B cell (primary cell): Measurements from ENCODE around the gene BRI3. TPM values are rescaled to one million over a fixed set of nuclear protein-coding genes. Genes with fewer than 3 reads are reported as not detected.

Experiments used
- ATAC-seq: fragments of 200-7000 bp; cut with Tn5 transposase; one replicate; pipeline ENCODE4 v1.10.0; 2021; ENCODE audit warnings: low read depth, mild to moderate bottlenecking, moderate number of reproducible peaks, moderate library complexity
- CTCF ChIA-PET: fragments of 350-600 bp; sonication (Branson Sonifier 250); formaldehyde crosslinking; loops from one replicate; lab custom pipeline; 2021; ENCODE audit warnings: antibody characterized with exemption, inconsistent platforms; lab: Charles Lee
- POLR2A ChIA-PET: fragments of 350-600 bp; sonication (Branson Sonifier 250); formaldehyde crosslinking; loops from one replicate; lab custom pipeline; 2021; ENCODE audit warnings: antibody characterized with exemption; lab: Charles Lee
- DNase-seq: peaks from one replicate; pipeline ENCODE4 v3.0.0; 2013
- H2AFZ ChIP-seq: 2 replicates; pipeline ENCODE4 v1.6.1; 2012; ENCODE audit warnings: mild to moderate bottlenecking, low read depth, low read length; ENCODE audit not compliant: insufficient read depth, poor library complexity, severe bottlenecking
- H3K27ac ChIP-seq, 2 donors: 1 replicate in 1 of 2; 2 replicates in 1 of 2; pipeline ENCODE4 v1.5.1; 2012 to 2013; ENCODE audit warnings: low read length in 2 of 2, mild to moderate bottlenecking in 2 of 2, moderate library complexity in 1 of 2
- H3K27me3 ChIP-seq, 4 experiments: fragments of 200-600 bp in 1 of 4; sonication (generic) in 1 of 4; replicated peaks in 1 of 4; 1 replicate in 2 of 4; 2 replicates in 2 of 4; pipeline versions ENCODE4 v1.6.1 to v1.7.0; 2013 to 2016; ENCODE audit warnings: low read length in 3 of 4, mild to moderate bottlenecking in 2 of 4, mixed read lengths in 1 of 4, moderate library complexity in 1 of 4; ENCODE audit not compliant: insufficient read depth in 4 of 4, control insufficient read depth in 3 of 4; ENCODE audit errors: control extremely low read depth in 1 of 4
- H3K36me3 ChIP-seq, 2 experiments: replicated peaks in 1 of 2; 1 replicate in 1 of 2; 2 replicates in 1 of 2; pipeline versions ENCODE4 v1.6.1 to v1.7.1; 2013; ENCODE audit warnings: low read length in 1 of 2; ENCODE audit not compliant: insufficient read depth in 2 of 2, control insufficient read depth in 1 of 2; ENCODE audit errors: control extremely low read depth in 1 of 2, extremely low read depth in 1 of 2
- H3K4me1 ChIP-seq, 2 donors: fragments of 200-600 bp in 1 of 2; sonication (generic) in 1 of 2; 1 replicate in 1 of 2; 2 replicates in 1 of 2; pipeline versions ENCODE4 v1.5.1 to v1.6.1; 2013 to 2017; ENCODE audit warnings: low read length in 2 of 2; ENCODE audit not compliant: control insufficient read depth in 2 of 2, insufficient read depth in 2 of 2
- H3K4me2 ChIP-seq: replicated peaks from 2 replicates; pipeline ENCODE3; 2012; ENCODE audit warnings: mild to moderate bottlenecking, low read depth, low read length; ENCODE audit not compliant: poor library complexity, severe bottlenecking
- H3K4me3 ChIP-seq, 5 experiments: fragments of 200-600 bp in 1 of 5; sonication (generic) in 1 of 5; 1 replicate in 3 of 5; 2 replicates in 2 of 5; pipeline versions ENCODE4 v1.5.1 to v1.7.0; 2011 to 2016; ENCODE audit warnings: low read length in 4 of 5, mild to moderate bottlenecking in 4 of 5, low read depth in 2 of 5, control low read depth in 1 of 5, moderate library complexity in 1 of 5; ENCODE audit not compliant: insufficient read depth in 1 of 5; ENCODE audit errors: control extremely low read depth in 1 of 5, extremely low read depth in 1 of 5
- H3K79me2 ChIP-seq: fragments of 200-600 bp; sonication (generic); one replicate; pipeline ENCODE4 v1.6.0; 2016; ENCODE audit warnings: low read length; ENCODE audit not compliant: control insufficient read depth, insufficient read depth
- H3K9ac ChIP-seq: fragments of 200-600 bp; sonication (generic); 2 replicates; pipeline ENCODE4 v1.6.1; 2017; ENCODE audit warnings: mild to moderate bottlenecking, low read length, moderate library complexity
- H3K9me3 ChIP-seq, 3 donors: one replicate each; pipeline versions ENCODE4 v1.6.1 to v1.7.1; 2013; ENCODE audit warnings: low read length in 2 of 3; ENCODE audit not compliant: control insufficient read depth in 2 of 3, insufficient read depth in 1 of 3; ENCODE audit errors: control extremely low read depth in 1 of 3
- H4K20me1 ChIP-seq: 2 replicates; pipeline ENCODE4 v1.6.0; 2012; ENCODE audit warnings: mild to moderate bottlenecking, low read length; ENCODE audit not compliant: insufficient read depth, control insufficient read depth, poor library complexity, severe bottlenecking
- H3K27ac Mint-ChIP-seq: one replicate; pipeline ENCODE4 v1.8.0; 2021; ENCODE audit warnings: mixed read lengths
- H3K27me3 Mint-ChIP-seq: one replicate; pipeline ENCODE4 v1.8.0; 2021; ENCODE audit warnings: mixed read lengths
- H3K4me1 Mint-ChIP-seq: one replicate; pipeline ENCODE4 v1.8.0; 2021; ENCODE audit warnings: mixed read lengths
- H3K4me3 Mint-ChIP-seq: one replicate; pipeline ENCODE4 v1.8.0; 2021; ENCODE audit warnings: mixed read lengths
- H3K9me3 Mint-ChIP-seq: one replicate; pipeline ENCODE4 v1.8.0; 2022; ENCODE audit warnings: mixed read lengths; ENCODE audit not compliant: insufficient read depth
- CTCF ChIP-seq: fragments of 200-600 bp; IDR thresholded peaks from one replicate; pipeline ENCODE4 v1.8.0; 2022; ENCODE audit warnings: antibody characterized with exemption, mild to moderate bottlenecking
- EZH2 ChIP-seq: IDR thresholded peaks from 2 replicates; pipeline ENCODE4 v1.6.1; 2012; ENCODE audit warnings: borderline replicate concordance, low read depth, mild to moderate bottlenecking, moderate library complexity, low read length; ENCODE audit not compliant: insufficient read depth, poor library complexity, severe bottlenecking
- WGBS: methylation state at CpG from one replicate; pipeline ENCODE4 v1.1.5; 2013; ENCODE audit warnings: missing lambda C conversion rate; ENCODE audit not compliant: insufficient coverage; 5-methylcytosine and 5-hydroxymethylcytosine counted together
- intact Hi-C: fragments of 100-400 bp; cut with micrococcal nuclease; formaldehyde crosslinking; loops from one replicate; pipeline ENCODE4 v1.10.0; 2022
- polyA plus RNA-seq: library from polyadenylated mRNA; depleted of rRNA; stranded (reverse); fragments of >200 nt; gene quantifications from 2 replicates; pipeline ENCODE4 v1.2.3, GENCODE V29; 2012
- total RNA-seq, 2 donors: library from RNA; stranded (reverse); fragments of 120-200 nt in 1 of 2; gene quantifications; 1 replicate in 1 of 2; 2 replicates in 1 of 2; pipeline versions ENCODE4 v1.2.3 to v1.2.4, GENCODE V29; 2013 to 2022

The BRI3 gene
- total and polyA plus RNA-seq, 2 donors (not counting 1 experiment from before 2014, with no cell fraction given) = 21.6 to 86.7 TPM

GRCh38 chr7:98294326-98294725 lies 12.8 kb downstream of the BRI3 start:
- H3K27me3 ChIP-seq = no peaks in the 10 kb centered on the region
- Mint-ChIP-seq H3K4me3 (no peak overlapping the region), H3K27ac (no peak overlapping the region), H3K27me3 (no peaks in the 10 kb centered on the region), H3K4me1 (no peaks in the 10 kb centered on the region), H3K9me3 (no peaks in the 10 kb centered on the region)
- POLR2A ChIA-PET = interaction anchor here (0.6 kb wide), 1 partner anchor 454 kb away, joined by 3 read pairs; no protein-coding TSS in a partner anchor
- no peak overlapping the region for H3K4me3 ChIP-seq
- H3K79me2 ChIP-seq = no peaks in the 10 kb centered on the region
- WGBS = 90% methylated on average over 15 of the region's 15 CpGs
- no peak overlapping the region for H3K27ac ChIP-seq
- no peak for ATAC-seq
- peaks cover 1 to 10% of the 10 kb centered on the region in 2 experiments for H3K36me3 ChIP-seq
- no peak overlapping the region for H3K9ac ChIP-seq
- CTCF ChIA-PET = interaction anchor here (0.8 to 2.8 kb wide), 8 partner anchors 12 to 452 kb away, joined by 3 to 23 read pairs (median 4); partner anchors contain the start of gene BAIAP2L1
- intact Hi-C loops = no loop called here
- peaks cover 11% of the 10 kb centered on the region for H4K20me1 ChIP-seq
- TF ChIP-seq EZH2 (no peak), CTCF (no peak)
- no peak for DNase-seq
- H3K4me2 ChIP-seq = no peak overlapping the region
- no peaks in the 10 kb centered on the region for H3K9me3 ChIP-seq
- no peak overlapping the region for H2AFZ ChIP-seq
- peaks cover 0 to 3% of the 10 kb centered on the region in 2 donors for H3K4me1 ChIP-seq

- TF ChIP-seq EZH2 (no peak), CTCF (peak; percentile 76)
- Histone ChIP-seq H3K4me1 (peaks cover 0 to 3% of the 10 kb centered on the region in 2 donors), H3K27me3 (no peaks in the 10 kb centered on the region), H4K20me1 (peaks cover 7% of the 10 kb centered on the region), H3K4me3 (no peak overlapping the region), H3K79me2 (no peaks in the 10 kb centered on the region), H3K36me3 (peaks cover 1 to 10% of the 10 kb centered on the region in 2 experiments), H2AFZ (no peak overlapping the region), H3K9ac (no peak overlapping the region), H3K4me2 (no peak overlapping the region), H3K27ac (no peak overlapping the region), H3K9me3 (no peaks in the 10 kb centered on the region)
- Mint-ChIP-seq H3K9me3 (no peaks in the 10 kb centered on the region), H3K27ac (no peak overlapping the region), H3K4me1 (no peaks in the 10 kb centered on the region), H3K27me3 (no peaks in the 10 kb centered on the region), H3K4me3 (no peak overlapping the region)
- ChIA-PET POLR2A (interaction anchor here (0.6 kb wide), 1 partner anchor 454 kb away, joined by 3 read pairs; no protein-coding TSS in a partner anchor), CTCF (interaction anchor here (0.8 to 2.8 kb wide), 9 partner anchors 12 to 451 kb away, joined by 3 to 23 read pairs (median 4); partner anchors contain the start of gene BAIAP2L1)
- intact Hi-C loops = no loop called here
- ATAC-seq = peak; percentile 78
- DNase-seq = peak; percentile 72
- WGBS = 64% methylated on average over 14 of the region's 14 CpGs
These were observed 13.4 kb downstream of the BRI3 start for GRCh38 chr7:98294798-98295382.
